ENCODE data around the gene HOXD8.
A peak's percentile ranks its signal among the peaks of the same experiment; 100 is the strongest.

HOXD8 gene

GRCh38 chr2:176091329-176092258 is 37.9 kb upstream of the HOXD8 start:
- DNase-seq (ENCODE audit: low read depth), result no peak

- DNase-seq (ENCODE audit: low read depth), result no peak
Observed at GRCh38 chr2:176092270-176093144, 37.0 kb upstream of the HOXD8 start, which contains the start of gene HOXD13. Gene HOXD13, plus strand, starts transcription at chr2:176092721. Its CDS starts 170 bp downstream, at chr2:176092891.

- no peak for DNase-seq (ENCODE audit: low read depth)
Observed at GRCh38 chr2:176093145-176093897, 36.2 kb upstream of the HOXD8 start.

- DNase-seq (ENCODE audit: low read depth), result no peak
Observed at GRCh38 chr2:176093898-176094249, 35.6 kb upstream of the HOXD8 start.

GRCh38 chr2:176094349-176094748 is 35.2 kb upstream of the HOXD8 start:
- DNase-seq (ENCODE audit: low read depth), result no peak

- DNase-seq (ENCODE audit: low read depth), result no peak
Observed at GRCh38 chr2:176095421-176095820, 34.1 kb upstream of the HOXD8 start.

GRCh38 chr2:176096243-176096985 is 33.1 kb upstream of the HOXD8 start:
- no peak for DNase-seq (ENCODE audit: low read depth)

- peak; percentile 51 for DNase-seq (ENCODE audit: low read depth)
Observed at GRCh38 chr2:176096986-176097819, 32.3 kb upstream of the HOXD8 start.

GRCh38 chr2:176097820-176098365 is 31.6 kb upstream of the HOXD8 start:
- DNase-seq (ENCODE audit: low read depth), result no peak

- no peak for DNase-seq (ENCODE audit: low read depth)
Observed at GRCh38 chr2:176098366-176099158, 30.9 kb upstream of the HOXD8 start.

GRCh38 chr2:176099159-176099727 is 30.3 kb upstream of the HOXD8 start:
- DNase-seq (ENCODE audit: low read depth), result no peak

GRCh38 chr2:176099728-176100546 is 29.6 kb upstream of the HOXD8 start, which contains the start of gene HOXD12:
Gene HOXD12, plus strand, starts transcription at chr2:176099795. Its CDS starts 7 bp downstream, at chr2:176099802.
- no peak for DNase-seq (ENCODE audit: low read depth)

GRCh38 chr2:176100547-176101140 is 28.9 kb upstream of the HOXD8 start:
- no peak for DNase-seq (ENCODE audit: low read depth)

- DNase-seq (ENCODE audit: low read depth), result no peak
Observed at GRCh38 chr2:176101216-176101830, 28.2 kb upstream of the HOXD8 start.

GRCh38 chr2:176101842-176102241 is 27.7 kb upstream of the HOXD8 start:
- no peak for DNase-seq (ENCODE audit: low read depth)

GRCh38 chr2:176102309-176102866 is 27.1 kb upstream of the HOXD8 start:
- no peak for DNase-seq (ENCODE audit: low read depth)

GRCh38 chr2:176103194-176103593 is 26.3 kb upstream of the HOXD8 start:
- no peak for DNase-seq (ENCODE audit: low read depth)
